ENCODE measurements around the gene TUFM. TPM values are rescaled to one million over a fixed set of nuclear protein-coding genes. Genes with fewer than 3 reads are reported as not detected.
"Not testable (repeated sequence)": the region's sequence is repeated elsewhere in the genome, so short reads cannot be mapped to it uniquely, and the experiment has no call there.

TUFM gene
- 197 and 205 TPM in 2 replicates for total RNA-seq
- long read RNA-seq, transcript TUFM-201 (10 exons, 2,071 nt): major isoform, 289 of 324 reads
- long read RNA-seq, partial matches to known transcripts: 12 of 324 reads
- long read RNA-seq, other reads (novel, unspliced or antisense): 23 of 324 reads

DNA sequence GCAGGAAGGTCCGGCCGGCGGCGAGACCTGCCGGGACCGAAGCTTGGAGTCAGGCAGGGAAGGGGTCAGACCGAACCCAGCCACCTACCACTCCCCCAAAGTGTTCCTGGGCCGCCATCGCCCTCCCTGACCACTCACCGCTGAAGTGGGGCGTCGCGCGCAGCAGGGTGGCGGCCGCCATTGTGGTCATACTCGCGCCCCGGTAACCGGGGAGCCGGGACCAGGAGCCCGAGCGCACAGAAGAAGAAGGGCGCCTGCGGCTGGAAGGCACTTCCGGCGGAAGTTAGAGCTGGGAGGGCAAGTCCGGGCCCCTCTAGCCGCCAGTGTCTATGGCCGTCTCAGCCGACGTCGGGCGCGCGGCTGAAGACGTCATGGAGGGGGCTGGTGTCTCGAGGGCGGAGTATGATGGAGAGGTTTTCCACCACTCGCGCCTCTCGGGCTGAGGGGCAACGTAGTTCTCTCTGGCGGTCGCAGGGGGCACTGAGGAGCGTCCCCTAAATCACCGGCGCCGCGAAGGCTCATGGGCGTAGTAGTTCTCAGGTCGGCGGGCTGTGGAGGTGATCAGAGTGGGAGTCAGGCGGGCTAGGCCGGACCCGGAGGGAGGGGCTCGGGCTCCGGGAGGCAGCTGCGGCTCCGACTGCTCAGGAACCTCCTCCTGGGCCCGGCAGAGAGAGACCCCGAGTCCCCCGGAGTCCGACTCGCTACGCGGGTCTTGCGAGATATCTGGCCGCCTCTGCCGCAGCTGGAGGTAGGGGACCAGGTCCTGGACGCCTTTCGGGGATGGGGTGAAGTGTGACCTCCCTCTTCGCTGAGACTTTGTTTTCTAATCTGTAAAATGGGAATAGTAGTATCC lies at the start of gene TUFM:
Gene TUFM, minus strand, starts transcription at position 269 of the 853 bp plus-strand sequence. Its CDS starts 79 bp downstream, at position 190.
- peak; percentile 95 for DNase-seq (ENCODE audit: low read depth, low spot score)
- H3K4me3 Mint-ChIP-seq: peak within 1 kb of the TSS; percentile 98
- peaks cover 4% of the 10 kb centered on the region for H3K27me3 Mint-ChIP-seq (ENCODE audit: low read depth)
- peak; percentile 70 for TF ChIP-seq CTCF (conservative IDR thresholded peaks at IDR 0.05)
- peaks cover 31% of the 10 kb centered on the region for H3K4me1 Mint-ChIP-seq
- peak within 1 kb of the TSS; percentile 93 for H3K27ac Mint-ChIP-seq (ENCODE audit: unreplicated experiment)
- H3K9me3 Mint-ChIP-seq: no peaks in the 10 kb centered on the region
- H3K36me3 Mint-ChIP-seq (ENCODE audit: low read depth): peaks cover 9% of the 10 kb centered on the region

GRCh38 chr16:28895609-28896008 lies 49.5 kb upstream of the TUFM start:
- Mint-ChIP-seq H3K4me3 (no peak overlapping the region), H3K9me3 (no peaks in the 10 kb centered on the region), H3K27me3 (ENCODE audit: low read depth) (no peaks in the 10 kb centered on the region), H3K4me1 (no peaks in the 10 kb centered on the region), H3K36me3 (ENCODE audit: low read depth) (no peaks in the 10 kb centered on the region), H3K27ac (ENCODE audit: unreplicated experiment) (no peak overlapping the region)
- TF ChIP-seq CTCF (conservative IDR thresholded peaks at IDR 0.05): no peak
- no peak for DNase-seq (ENCODE audit: low read depth, low spot score)

DNA sequence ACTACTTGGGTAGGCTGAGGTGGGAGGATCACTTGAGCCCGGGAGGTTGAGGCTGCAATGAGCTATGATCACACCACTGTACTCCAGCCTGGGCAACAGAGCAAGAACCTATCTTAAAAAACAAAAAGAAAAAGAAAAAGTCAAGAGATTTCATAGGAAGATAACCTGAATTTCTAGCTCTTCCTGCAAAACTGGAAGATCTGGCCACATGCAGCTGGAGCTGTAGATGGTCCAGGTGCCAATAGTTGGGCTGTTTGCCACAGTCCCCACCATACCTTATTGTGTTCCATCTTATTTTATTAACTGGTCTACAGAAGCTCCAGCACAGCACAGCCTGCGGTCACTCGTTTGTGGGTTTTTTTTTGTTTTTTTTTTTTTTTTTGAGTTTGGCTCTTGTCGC lies 47.1 kb upstream of the TUFM start:
- Mint-ChIP-seq H3K36me3 (ENCODE audit: low read depth) (no peaks in the 10 kb centered on the region), H3K4me1 (no peaks in the 10 kb centered on the region), H3K4me3 (no peak overlapping the region), H3K27ac (ENCODE audit: unreplicated experiment) (no peak overlapping the region), H3K9me3 (no peaks in the 10 kb centered on the region), H3K27me3 (ENCODE audit: low read depth) (no peaks in the 10 kb centered on the region)
- no peak for TF ChIP-seq CTCF (conservative IDR thresholded peaks at IDR 0.05)
- DNase-seq (ENCODE audit: low read depth, low spot score): no peak

DNA sequence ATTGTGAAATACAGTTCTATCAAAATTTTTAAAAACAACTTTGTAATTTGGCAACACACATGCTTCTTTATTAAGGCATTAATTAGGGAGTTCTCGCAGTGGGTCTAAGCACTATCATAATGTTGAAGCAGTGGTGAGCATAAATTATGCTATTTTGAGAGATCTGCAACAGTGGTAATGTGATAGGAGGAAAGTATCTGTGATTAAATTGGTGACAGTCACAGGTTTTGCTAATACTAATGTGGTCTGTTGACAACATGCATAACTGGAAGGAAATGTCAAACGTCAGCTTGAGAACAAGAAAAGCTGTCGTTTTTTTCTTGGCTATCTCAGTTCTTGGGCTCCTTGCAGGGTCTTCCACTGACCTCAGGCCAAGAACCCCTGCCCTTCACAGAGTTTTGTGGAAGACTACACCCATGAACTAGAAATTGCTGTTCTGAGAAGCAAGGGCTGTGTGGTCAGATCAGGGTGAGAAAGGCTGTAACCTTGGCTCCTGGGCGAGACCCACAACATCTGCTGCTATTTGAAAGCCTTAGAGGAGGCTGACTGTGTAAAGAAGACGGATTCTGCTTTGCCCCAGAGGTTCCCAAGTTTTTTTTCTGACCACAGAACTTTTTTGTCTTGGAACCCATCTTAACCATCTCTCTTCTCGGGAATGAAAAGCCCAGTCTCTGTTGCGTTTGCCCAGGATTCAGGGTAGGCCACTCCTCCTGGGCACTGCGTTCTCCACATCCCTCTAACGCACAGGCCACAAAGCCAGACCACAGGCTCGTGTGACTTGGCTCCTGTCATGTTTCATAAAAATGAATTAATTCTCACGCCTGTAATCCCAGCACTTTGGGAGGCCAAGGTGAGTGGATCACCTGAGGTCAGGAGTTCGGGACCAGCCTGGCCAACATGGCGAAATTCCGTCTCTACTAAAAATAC lies 46.1 kb upstream of the TUFM start:
- TF ChIP-seq CTCF (conservative IDR thresholded peaks at IDR 0.05): no peak
- Mint-ChIP-seq H3K27ac (ENCODE audit: unreplicated experiment) (no peak overlapping the region), H3K36me3 (ENCODE audit: low read depth) (no peaks in the 10 kb centered on the region)

DNA sequence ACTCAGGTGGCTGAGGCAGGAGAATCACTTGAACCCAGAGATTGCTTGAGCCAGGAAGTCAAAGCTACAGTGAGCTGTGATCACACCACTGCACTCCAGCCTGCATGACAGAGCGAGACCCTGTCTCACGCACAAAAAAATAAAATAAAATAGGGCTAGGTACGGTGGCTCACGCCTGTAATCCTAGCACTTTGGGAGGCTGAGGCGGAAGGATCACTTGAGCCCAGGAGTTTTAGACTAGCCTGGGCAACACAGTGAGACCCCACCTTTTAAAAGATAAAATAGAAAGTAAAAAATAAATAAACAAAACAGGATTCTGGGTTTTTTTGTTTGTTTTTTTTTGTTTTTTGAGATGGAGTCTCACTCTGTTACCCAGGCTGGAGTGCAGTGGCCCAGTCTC lies 44.2 kb upstream of the TUFM start:
- not testable (repeated sequence) for H3K36me3 Mint-ChIP-seq (ENCODE audit: low read depth); H3K9me3 Mint-ChIP-seq; DNase-seq (ENCODE audit: low read depth, low spot score); H3K4me3 Mint-ChIP-seq; H3K4me1 Mint-ChIP-seq; H3K27me3 Mint-ChIP-seq (ENCODE audit: low read depth); H3K27ac Mint-ChIP-seq (ENCODE audit: unreplicated experiment)

More for the DNA sequence above, 46.1 kb upstream of the TUFM start:
- no peak for DNase-seq (ENCODE audit: low read depth, low spot score)
- no peaks in the 10 kb centered on the region for H3K27me3 Mint-ChIP-seq (ENCODE audit: low read depth)
- no peaks in the 10 kb centered on the region for H3K9me3 Mint-ChIP-seq
- H3K4me1 Mint-ChIP-seq: no peaks in the 10 kb centered on the region
- H3K4me3 Mint-ChIP-seq: no peak overlapping the region

Data from neural crest cell (in vitro differentiated cells).